GM23248 (cell line): Measurements from ENCODE around the gene DDA1. TPM values are rescaled to one million over a fixed set of nuclear protein-coding genes. Genes with fewer than 3 reads are reported as not detected.
A peak's percentile ranks its signal among the peaks of the same experiment; 100 is the strongest.

Experiments
- DNase-seq: peaks from one replicate; pipeline ENCODE4 v3.0.0-alpha.2; 2015
- H2AFZ ChIP-seq: fragments of 200-600 bp; sonication (generic); 2 replicates; pipeline ENCODE4 v1.6.1; 2016; ENCODE audit warnings: antibody characterized with exemption
- H3F3A ChIP-seq: fragments of 200-600 bp; sonication (generic); 2 replicates; pipeline ENCODE4 v1.6.1; 2016; ENCODE audit warnings: mild to moderate bottlenecking, antibody characterized with exemption, mixed run types; ENCODE audit not compliant: insufficient read depth
- H3K27ac ChIP-seq: fragments of 200-600 bp; sonication (generic); 2 replicates; pipeline ENCODE4 v1.5.1; 2016; ENCODE audit warnings: mild to moderate bottlenecking
- H3K27me3 ChIP-seq: fragments of 200-600 bp; sonication (generic); replicated peaks from 2 replicates; pipeline ENCODE4 v1.6.1; 2016; ENCODE audit warnings: mild to moderate bottlenecking; ENCODE audit not compliant: insufficient read depth
- H3K36me3 ChIP-seq: fragments of 200-600 bp; sonication (generic); 2 replicates; pipeline ENCODE4 v1.6.1; 2016; ENCODE audit warnings: low read depth, mild to moderate bottlenecking
- H3K4me1 ChIP-seq: fragments of 200-600 bp; sonication (generic); 2 replicates; pipeline ENCODE4 v1.6.1; 2016; ENCODE audit warnings: mild to moderate bottlenecking; ENCODE audit not compliant: insufficient read depth
- H3K4me2 ChIP-seq: fragments of 200-600 bp; sonication (generic); one replicate; pipeline ENCODE4 v1.6.1; 2016; ENCODE audit warnings: mild to moderate bottlenecking; ENCODE audit not compliant: unreplicated experiment
- H3K4me3 ChIP-seq: fragments of 200-600 bp; sonication (generic); 2 replicates; pipeline ENCODE4 v1.5.1; 2016; ENCODE audit warnings: mild to moderate bottlenecking
- H3K79me2 ChIP-seq: fragments of 200-600 bp; sonication (generic); 2 replicates; pipeline ENCODE4 v1.6.1; 2016; ENCODE audit warnings: mild to moderate bottlenecking; ENCODE audit not compliant: insufficient read depth
- H3K9ac ChIP-seq: fragments of 200-600 bp; sonication (generic); 2 replicates; pipeline ENCODE4 v1.6.1; 2016; ENCODE audit warnings: mild to moderate bottlenecking
- H3K9me2 ChIP-seq: fragments of 200-600 bp; sonication (generic); 2 replicates; pipeline ENCODE4 v1.6.1; 2016; ENCODE audit warnings: mixed run types, mild to moderate bottlenecking, moderate library complexity; ENCODE audit not compliant: insufficient read depth
- H3K9me3 ChIP-seq: fragments of 200-600 bp; sonication (generic); one replicate; pipeline ENCODE4 v1.6.1; 2017; ENCODE audit warnings: low read depth
- H4K20me1 ChIP-seq: fragments of 200-600 bp; sonication (generic); 2 replicates; pipeline ENCODE4 v1.6.0; 2016; ENCODE audit not compliant: insufficient read depth
- EZH2 ChIP-seq: fragments of 200-600 bp; sonication (generic); IDR thresholded peaks from 2 replicates; pipeline ENCODE4 v1.6.1; 2018; ENCODE audit warnings: antibody characterized with exemption, mild to moderate bottlenecking; ENCODE audit not compliant: insufficient read depth, poor library complexity, severe bottlenecking
- WGBS, 2 experiments: methylation state at CpG; one replicate each; pipeline ENCODE4 v1.1.6; 2015 to 2017; ENCODE audit warnings: low lambda C conversion rate in 2 of 2, low coverage in 1 of 2; ENCODE audit errors: missing lambda C conversion rate in 2 of 2; 5-methylcytosine and 5-hydroxymethylcytosine counted together
- in situ Hi-C: fragments of 300-500 bp; cut with MboI; formaldehyde crosslinking; loops from 2 replicates; pipeline ENCODE4 v1.15.0; 2020
- polyA plus RNA-seq: library from polyadenylated mRNA; unstranded; fragments of >200 nt; fragmentation: Nextera tagmentation; extraction: Ambion mirVana; gene quantifications from 2 replicates; pipeline ENCODE4 v1.2.1, GENCODE V29; 2016
- total RNA-seq: library from RNA; depleted of rRNA; stranded (reverse); fragments of >200 nt; shearing (Covaris generic); gene quantifications from 2 replicates; pipeline ENCODE4 v1.2.3, GENCODE V29; 2014; rRNA removed

DDA1 gene
- total and polyA plus RNA-seq, 2 experiments from 2014 or later = 10.9 to 87.8 TPM

GRCh38 chr19:17370026-17370587 lies 60.7 kb downstream of the DDA1 start:
- no peaks in the 10 kb centered on the region for H3K36me3 ChIP-seq
- 33 to 37% methylated on average over 8 of the region's 8 CpGs for WGBS, 2 experiments
- H2AFZ ChIP-seq = no peak overlapping the region
- H3K79me2 ChIP-seq = no peaks in the 10 kb centered on the region
- no peak overlapping the region for H3K4me3 ChIP-seq
- no peak for TF ChIP-seq EZH2
- peak; percentile 32 for DNase-seq
- no peaks in the 10 kb centered on the region for H3K27me3 ChIP-seq
- H3K9me2 ChIP-seq = no peaks in the 10 kb centered on the region
- H3K9ac ChIP-seq = no peak overlapping the region
- H3K4me2 ChIP-seq = no peak overlapping the region
- H3K9me3 ChIP-seq = no peaks in the 10 kb centered on the region
- no peaks in the 10 kb centered on the region for H4K20me1 ChIP-seq
- no peak overlapping the region for H3K27ac ChIP-seq
- H3K4me1 ChIP-seq = no peaks in the 10 kb centered on the region
- H3F3A ChIP-seq = no peaks in the 10 kb centered on the region
- in situ Hi-C loops = no loop called here

Other genes starting within 250 kb of the DDA1 start
- gene HAUS8, start 234.1 kb upstream of the DDA1 start, total RNA-seq = 1.0 and 3.4 TPM in 2 replicates
- 8.2 and 10.6 TPM in 2 replicates for gene HAUS8, start 234.1 kb upstream of the DDA1 start, polyA plus RNA-seq
- gene MYO9B, start 233.8 kb upstream of the DDA1 start, total RNA-seq = 49.1 and 71.8 TPM in 2 replicates
- gene MYO9B, start 233.8 kb upstream of the DDA1 start, polyA plus RNA-seq = 18.6 and 20.1 TPM in 2 replicates
- 13.2 and 29.0 TPM in 2 replicates for gene USE1, start 94.2 kb upstream of the DDA1 start, total RNA-seq
- 29.6 and 32.3 TPM in 2 replicates for gene USE1, start 94.2 kb upstream of the DDA1 start, polyA plus RNA-seq
- 1.3 and 1.8 TPM in 2 replicates for gene OCEL1, start 83.3 kb upstream of the DDA1 start, total RNA-seq
- gene OCEL1, start 83.3 kb upstream of the DDA1 start, polyA plus RNA-seq = 17.1 and 17.4 TPM in 2 replicates
- gene NR2F6, start 63.6 kb upstream of the DDA1 start, total RNA-seq = 82.5 and 96.7 TPM in 2 replicates
- gene NR2F6, start 63.6 kb upstream of the DDA1 start, polyA plus RNA-seq = 11.7 and 14.1 TPM in 2 replicates
- not detected in 2 replicates for gene USHBP1, start 44.8 kb upstream of the DDA1 start, total RNA-seq
- gene USHBP1, start 44.8 kb upstream of the DDA1 start, polyA plus RNA-seq = not detected in 2 replicates
- gene BABAM1, start 42.1 kb upstream of the DDA1 start, total RNA-seq = 78.5 and 82.7 TPM in 2 replicates
- gene BABAM1, start 42.1 kb upstream of the DDA1 start, polyA plus RNA-seq = 90.3 and 99.6 TPM in 2 replicates
- gene ANKLE1, start 27.7 kb upstream of the DDA1 start, total RNA-seq = 0.54 and 1.4 TPM in 2 replicates
- gene ANKLE1, start 27.7 kb upstream of the DDA1 start, polyA plus RNA-seq = 0.14 and 0.31 TPM in 2 replicates
- 10.9 and 19.1 TPM in 2 replicates for gene ABHD8, start 6.1 kb upstream of the DDA1 start, total RNA-seq
- gene ABHD8, start 6.1 kb upstream of the DDA1 start, polyA plus RNA-seq = 8.7 and 9.1 TPM in 2 replicates
- 14.7 and 23.0 TPM in 2 replicates for gene MRPL34, start 3.7 kb upstream of the DDA1 start, total RNA-seq
- 74.5 and 78.8 TPM in 2 replicates for gene MRPL34, start 3.7 kb upstream of the DDA1 start, polyA plus RNA-seq
- 2.8 and 4.0 TPM in 2 replicates for gene ANO8, start 25.3 kb downstream of the DDA1 start, total RNA-seq
- gene ANO8, start 25.3 kb downstream of the DDA1 start, polyA plus RNA-seq = 0.52 and 0.61 TPM in 2 replicates
- gene GTPBP3, start 28.0 kb downstream of the DDA1 start, total RNA-seq = 11.4 and 14.8 TPM in 2 replicates
- gene GTPBP3, start 28.0 kb downstream of the DDA1 start, polyA plus RNA-seq = 7.6 and 7.9 TPM in 2 replicates
- gene PLVAP, start 67.8 kb downstream of the DDA1 start, total RNA-seq = not detected in 2 replicates
- gene PLVAP, start 67.8 kb downstream of the DDA1 start, polyA plus RNA-seq = not detected in 2 replicates
- gene CCDC194, start 84.6 kb downstream of the DDA1 start, total RNA-seq = not detected in 2 replicates
- not detected in 2 replicates for gene CCDC194, start 84.6 kb downstream of the DDA1 start, polyA plus RNA-seq
- gene BST2, start 96.1 kb downstream of the DDA1 start, total RNA-seq = not detected in 2 replicates
- gene BST2, start 96.1 kb downstream of the DDA1 start, polyA plus RNA-seq = 0.75 and 0.79 TPM in 2 replicates
- gene MVB12A, start 110.5 kb downstream of the DDA1 start, total RNA-seq = 68.3 and 73.9 TPM in 2 replicates
- gene MVB12A, start 110.5 kb downstream of the DDA1 start, polyA plus RNA-seq = 49.6 and 55.3 TPM in 2 replicates
- gene TMEM221, start 139.1 kb downstream of the DDA1 start, total RNA-seq = 0.22 TPM in 1 of 2 replicates, not detected in the other
- gene TMEM221, start 139.1 kb downstream of the DDA1 start, polyA plus RNA-seq = 0.30 TPM in 1 of 2 replicates, not detected in the other
- not detected in 2 replicates for gene NXNL1, start 151.4 kb downstream of the DDA1 start, total RNA-seq
- gene NXNL1, start 151.4 kb downstream of the DDA1 start, polyA plus RNA-seq = not detected in 2 replicates
- gene SLC27A1, start 161.0 kb downstream of the DDA1 start, total RNA-seq = 30.0 and 34.0 TPM in 2 replicates
- gene SLC27A1, start 161.0 kb downstream of the DDA1 start, polyA plus RNA-seq = 20.4 and 21.9 TPM in 2 replicates
- gene PGLS, start 202.1 kb downstream of the DDA1 start, total RNA-seq = 96.0 and 125 TPM in 2 replicates
- 135 and 140 TPM in 2 replicates for gene PGLS, start 202.1 kb downstream of the DDA1 start, polyA plus RNA-seq
- 126 and 134 TPM in 2 replicates for gene COLGALT1, start 246.1 kb downstream of the DDA1 start, total RNA-seq
- gene COLGALT1, start 246.1 kb downstream of the DDA1 start, polyA plus RNA-seq = 98.9 and 104 TPM in 2 replicates